Measurements from ENCODE around the gene RASD1.

Gene RASD1

DNA sequence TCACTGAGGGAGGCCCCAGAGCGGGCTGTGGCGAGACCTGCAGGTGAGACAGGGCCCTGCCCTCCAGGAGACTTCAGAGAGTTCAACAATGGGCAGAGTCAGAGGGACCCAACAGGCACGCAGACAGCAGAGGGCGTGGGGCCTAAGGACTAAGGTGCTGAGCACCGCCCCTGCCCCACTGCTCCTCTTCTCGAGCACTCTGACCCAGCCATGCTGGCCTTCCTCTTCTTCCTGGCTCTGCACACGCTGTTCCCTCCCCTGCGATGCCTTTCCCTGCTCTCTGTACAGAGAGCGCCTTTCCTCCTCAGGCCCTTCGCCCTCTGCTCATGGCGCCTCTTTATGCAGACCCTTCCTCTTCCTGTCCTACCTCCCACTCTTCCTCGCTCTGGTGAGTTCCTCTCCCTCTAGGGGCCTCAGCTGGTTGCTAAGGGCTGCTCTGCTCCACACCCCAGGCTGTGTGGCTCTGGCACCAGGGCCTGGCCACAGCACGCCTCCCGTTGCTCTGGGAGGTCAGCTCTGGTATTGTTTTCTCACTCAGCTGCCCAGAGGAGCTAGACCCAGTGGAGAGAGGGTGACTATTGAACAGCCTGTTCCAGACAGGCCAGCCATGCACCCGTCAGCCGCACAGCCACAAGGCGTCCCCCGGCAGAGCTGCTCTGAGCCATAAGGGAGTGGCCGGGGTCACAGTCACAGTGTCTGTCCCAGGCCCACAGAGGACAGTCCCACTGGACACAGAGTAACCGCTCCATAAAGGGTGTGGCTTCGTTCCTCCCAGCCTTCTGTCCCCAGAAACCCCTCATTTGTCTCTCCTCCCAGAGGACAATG lies 13.6 kb upstream of the RASD1 start:
- no peak for DNase-seq

DNA sequence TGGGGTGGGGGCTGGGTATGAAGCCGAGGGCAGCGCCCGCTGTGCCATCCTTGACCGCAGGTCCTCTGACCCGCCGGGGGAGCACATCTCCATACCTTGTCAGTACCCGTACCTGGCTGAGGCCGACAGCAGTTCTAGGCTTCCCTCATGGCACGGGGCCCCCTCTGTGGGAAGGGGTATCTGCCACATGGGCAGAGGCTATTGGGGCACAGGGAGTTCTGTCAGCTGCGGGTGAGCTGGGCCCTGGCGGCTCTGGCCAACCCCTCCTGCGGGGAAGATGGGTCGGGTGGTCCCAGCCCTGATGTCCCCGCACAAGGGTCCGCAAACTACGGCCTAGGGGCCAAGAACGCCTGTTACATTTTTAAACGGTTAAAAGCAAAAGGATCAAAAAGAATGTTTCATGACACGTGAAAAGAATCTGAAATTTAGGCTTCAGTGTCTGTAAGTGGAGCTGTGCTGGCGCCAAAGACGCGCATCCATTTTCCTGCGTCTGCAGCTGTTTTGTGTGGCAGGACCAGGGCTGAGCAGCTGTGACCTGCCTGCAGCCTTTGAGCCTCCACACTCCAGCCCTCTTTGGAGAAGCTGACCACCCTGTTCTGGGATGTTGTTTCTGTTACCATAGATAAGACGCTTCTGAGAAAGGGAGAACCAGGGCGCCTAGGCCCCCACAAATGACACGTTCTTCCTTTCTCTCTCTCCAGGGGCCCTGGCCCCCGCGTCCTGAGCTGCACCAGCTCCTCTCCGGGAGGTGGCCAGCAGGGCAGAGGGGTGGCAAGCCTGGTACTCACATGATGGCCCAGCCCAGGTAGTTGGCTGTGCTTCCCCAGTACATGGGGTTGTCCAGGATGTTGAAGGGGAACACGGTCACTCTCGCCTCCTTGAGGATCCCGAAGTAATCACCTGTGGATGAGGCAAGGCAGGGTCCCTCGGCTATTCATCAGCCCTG lies 12.7 kb upstream of the RASD1 start:
- DNase-seq: no peak

DNA sequence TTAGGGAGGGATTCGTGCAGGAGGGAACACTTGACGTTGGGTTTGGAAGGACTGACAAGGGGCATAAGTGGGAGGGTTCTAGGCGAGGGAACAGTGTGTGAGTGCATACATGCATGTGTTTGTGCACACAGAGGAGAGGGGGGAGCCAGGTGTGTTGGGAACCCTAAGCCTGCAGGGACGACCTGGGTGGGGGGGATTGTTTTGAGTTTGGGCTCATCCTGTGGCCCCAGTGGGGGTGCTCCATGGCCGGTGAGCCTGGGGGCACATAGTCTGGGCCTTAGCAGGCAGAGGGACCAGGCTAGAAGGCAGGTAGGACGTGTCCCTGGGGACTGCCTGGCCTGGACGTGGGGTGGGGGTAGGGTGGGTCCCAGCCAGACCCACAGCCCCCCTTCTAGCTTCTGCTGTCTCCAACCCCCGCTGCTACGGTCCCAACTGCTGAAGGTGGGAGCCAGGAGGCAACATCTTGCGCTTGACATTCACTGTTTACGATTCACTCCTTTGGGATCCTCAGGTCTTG lies 11.9 kb upstream of the RASD1 start:
- DNase-seq: no peak

DNA sequence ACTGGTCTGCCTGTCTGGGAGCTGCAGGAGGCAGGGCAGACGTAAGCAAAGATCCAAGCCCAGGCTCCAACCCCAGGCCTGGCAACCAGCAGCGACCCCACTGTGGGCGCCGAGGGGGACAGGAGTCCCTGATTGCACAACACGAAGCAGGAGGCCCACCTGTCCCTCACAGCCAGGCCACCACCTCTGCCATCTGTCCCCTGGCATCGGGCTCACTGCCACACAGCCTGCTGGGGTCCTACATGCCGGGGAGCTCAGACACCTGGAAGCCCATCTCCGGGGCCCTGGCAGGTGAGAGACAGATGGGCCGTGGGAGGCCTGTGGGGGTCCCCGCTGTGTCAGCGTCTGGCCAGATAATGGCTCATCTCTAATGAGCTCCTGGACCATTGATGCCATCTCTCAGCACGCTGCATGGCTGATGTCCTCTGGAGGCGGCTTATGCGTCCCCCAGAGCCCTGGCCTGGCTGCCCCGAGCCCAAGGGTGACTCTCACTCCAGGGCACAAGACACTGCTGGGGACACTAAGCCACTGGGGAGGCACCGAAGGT lies 11.3 kb upstream of the RASD1 start:
- no peak for DNase-seq

DNA sequence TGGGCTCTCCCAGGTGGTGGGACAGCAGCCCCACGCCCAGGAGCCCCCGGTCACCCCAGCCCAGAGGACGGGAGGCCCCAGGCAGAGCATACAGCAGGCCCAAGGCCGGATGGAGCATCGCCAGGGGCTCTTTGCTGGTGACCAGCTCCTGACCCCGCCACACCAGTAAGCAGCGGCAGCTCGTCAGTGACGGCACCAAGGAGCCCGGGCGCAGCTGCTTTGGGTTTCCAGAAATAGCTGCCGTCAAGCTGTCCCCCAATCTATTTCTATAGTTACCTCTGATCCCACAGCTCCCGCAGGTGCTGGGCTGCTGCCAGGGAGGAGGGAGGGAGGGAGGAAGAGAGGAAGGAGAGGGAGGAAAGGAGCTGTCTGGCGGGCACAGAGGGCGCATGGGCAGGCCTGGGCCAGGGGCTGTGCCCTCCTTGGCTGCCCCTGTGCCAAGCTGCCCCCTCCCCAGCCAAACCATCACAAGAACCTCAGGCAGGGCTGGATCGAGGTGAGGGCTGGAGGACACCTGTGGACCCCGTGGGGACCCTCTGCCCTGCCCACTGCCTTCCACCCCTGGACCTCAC lies 10.8 kb upstream of the RASD1 start:
- DNase-seq: no peak

DNA sequence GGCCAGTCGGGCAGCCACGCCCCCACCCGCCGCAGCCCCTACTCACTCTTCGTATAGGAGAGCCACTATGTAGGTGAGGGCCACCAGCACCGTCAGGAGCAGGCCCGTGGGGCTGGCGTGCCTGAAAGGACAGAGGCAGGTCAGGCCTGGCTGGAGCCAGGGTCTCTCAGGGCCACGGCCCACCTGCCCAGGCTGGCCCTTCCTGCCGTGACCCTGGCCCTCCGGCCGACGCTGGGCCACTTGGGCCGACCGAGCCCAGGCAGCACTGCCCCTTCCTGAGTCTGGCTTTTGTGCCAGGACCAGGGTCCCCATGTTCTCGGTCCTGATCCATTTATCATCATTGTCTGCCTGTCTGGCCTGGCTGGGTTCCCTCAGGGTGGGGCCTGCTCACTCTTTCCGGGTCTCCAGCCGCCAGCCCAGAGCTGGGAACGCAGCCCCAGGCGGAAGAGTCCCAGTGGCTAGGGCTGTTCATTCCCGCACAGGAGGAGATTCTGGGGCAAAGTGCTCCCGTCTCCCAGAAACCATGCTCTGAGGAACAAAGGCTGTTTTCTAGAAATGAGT lies 10.1 kb upstream of the RASD1 start:
- DNase-seq: no peak

DNA sequence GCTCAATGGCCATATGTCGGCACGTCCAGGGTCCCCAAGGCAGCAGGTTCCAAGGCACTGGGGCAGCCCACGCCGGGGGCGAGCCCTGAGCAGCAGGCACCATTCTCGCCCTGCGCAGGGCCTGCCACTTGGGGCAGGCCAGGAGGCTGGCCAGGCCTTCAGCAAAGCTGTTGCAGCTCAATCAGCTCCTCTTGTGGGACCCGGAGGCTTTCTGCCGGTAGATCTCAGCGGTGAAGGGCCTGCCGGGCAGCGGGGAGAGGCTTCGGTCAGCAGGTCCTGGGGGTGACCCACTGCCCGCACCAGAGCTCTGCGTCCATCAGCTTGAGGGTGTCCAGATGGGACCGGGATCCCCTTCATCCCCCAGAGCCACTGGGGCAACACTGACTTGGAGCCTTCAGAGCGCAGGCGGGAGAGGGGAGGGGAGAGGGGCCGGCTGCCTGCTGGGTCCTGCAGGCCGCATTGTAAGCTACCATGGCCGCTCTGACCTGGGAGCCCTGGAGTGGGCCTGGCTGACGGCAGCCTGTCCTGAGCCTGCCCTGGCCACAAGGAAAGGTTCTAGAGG lies 9.5 kb upstream of the RASD1 start:
- DNase-seq: no peak

DNA sequence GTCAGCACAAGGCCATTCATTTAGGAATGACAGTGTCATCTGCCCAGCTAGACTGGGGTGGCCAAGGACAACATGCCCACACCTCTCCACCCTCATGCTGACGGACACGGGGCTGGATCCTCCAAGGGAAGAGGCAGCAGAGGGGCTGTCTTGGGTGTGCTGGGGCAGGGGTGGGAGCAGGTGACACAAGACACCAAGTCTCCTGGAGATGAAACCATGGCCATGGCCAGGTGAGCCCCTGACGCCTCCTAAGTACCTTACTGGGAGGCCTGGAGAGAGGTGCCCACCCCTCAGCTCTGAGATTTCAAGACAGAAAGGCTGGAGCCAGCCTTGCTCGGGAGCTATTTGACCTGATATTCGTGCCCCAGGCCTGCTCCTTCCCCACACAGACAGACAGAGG lies 9.0 kb upstream of the RASD1 start:
- no peak for DNase-seq

DNA sequence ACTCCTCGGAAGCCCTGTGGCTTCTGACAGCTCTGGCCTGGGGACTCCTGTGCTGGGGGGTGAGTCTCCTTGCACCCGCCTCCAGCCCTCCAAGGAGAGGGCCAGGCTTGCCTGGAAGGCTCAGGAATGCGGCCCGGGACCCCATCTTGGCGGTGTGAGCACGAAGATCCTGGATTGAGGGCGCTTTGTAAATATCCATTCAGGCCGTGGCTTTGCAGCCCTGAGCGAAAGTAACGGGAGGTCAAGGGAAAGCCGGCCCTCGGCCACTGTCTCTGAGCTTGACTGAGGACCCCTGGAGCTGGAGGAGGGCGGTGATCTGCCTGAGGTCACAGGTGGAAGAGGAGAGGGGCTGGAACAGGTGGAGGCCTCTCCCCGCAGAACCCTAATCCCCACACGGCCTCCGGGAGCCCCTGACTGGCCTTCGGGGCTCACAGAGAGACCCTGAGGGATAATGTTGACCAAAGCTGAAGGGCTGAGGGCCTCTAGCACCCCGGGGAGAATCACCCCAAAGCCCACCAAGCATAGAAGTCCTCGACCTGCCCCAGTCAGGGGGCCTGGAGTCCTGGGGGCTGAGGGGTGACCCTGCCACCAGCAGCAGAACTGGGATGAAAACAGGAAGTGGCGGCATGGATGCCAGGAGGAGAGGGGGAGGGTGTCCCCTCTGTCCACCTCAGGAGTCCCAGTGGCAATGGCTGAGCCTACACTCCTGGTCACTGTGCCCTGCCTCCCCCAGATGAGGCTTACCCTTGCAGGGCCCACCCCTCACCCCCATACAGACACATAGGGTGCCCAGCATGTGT lies 8.3 kb upstream of the RASD1 start:
- DNase-seq: no peak

DNA sequence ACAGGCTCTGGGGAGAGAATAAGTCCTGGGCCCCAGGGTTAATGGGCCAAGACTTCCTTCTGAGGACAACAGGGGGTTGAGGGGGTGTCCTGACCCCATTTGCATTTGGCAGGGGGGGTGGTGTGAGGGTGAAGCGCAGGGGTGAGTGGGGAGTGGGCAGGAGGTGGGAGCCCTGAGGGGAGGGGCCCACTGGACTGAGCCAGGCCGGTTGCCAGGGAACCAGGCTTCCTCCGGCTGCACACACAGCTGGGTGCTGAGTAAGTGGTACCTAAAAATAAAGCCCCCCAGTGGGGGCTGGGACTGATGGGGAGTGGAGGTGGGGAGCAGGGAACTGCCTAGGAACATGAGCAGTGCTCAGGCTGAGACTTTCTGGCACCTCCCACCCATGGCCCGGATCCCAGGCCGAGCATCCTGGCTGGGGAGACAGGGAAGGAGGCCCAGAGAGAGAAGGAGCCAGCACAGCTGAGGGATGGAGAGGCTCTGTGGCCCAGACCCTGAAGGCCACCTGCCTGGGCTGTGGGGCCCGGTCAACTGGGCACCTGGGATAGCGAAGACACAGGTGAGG lies 7.5 kb upstream of the RASD1 start:
- no peak for DNase-seq

DNA sequence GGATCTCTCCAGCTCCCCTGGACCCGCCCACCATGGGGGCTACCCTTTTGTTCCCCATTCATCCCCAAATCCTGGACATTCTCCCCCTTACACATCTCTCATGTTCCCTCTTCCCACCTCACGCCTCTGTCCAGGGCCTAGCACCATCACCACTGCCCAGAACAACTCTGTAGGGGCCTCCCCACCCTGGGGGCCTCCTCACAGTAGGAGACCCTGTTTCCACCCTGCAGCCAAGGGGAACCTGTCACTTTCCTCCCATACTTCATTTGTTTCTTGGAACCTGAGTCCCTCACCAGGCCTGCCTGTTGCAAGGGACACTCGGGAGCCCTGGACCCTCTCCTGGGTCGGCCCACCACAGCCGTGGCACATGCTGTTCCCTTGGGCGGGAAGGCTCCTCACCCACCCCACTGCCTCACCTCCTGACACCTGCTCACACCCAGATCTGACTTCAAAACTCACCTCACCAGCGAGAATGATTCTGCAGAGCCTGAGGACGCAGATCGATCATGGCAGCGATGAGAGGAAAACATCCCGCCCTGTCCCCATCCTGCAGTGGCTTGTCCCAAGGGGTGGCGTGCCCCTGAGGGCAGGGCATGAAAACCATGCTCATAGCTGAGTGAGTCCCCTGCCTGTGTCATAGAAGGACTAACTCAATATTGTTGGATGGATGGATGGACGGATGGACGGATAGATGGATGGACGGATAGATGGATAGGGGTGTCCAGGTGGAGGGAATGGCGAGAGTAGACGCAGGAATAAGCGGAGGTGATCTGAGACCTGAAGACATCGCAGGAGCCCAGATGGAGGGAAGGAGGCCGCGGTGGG lies 6.8 kb upstream of the RASD1 start:
- no peak for DNase-seq

DNA sequence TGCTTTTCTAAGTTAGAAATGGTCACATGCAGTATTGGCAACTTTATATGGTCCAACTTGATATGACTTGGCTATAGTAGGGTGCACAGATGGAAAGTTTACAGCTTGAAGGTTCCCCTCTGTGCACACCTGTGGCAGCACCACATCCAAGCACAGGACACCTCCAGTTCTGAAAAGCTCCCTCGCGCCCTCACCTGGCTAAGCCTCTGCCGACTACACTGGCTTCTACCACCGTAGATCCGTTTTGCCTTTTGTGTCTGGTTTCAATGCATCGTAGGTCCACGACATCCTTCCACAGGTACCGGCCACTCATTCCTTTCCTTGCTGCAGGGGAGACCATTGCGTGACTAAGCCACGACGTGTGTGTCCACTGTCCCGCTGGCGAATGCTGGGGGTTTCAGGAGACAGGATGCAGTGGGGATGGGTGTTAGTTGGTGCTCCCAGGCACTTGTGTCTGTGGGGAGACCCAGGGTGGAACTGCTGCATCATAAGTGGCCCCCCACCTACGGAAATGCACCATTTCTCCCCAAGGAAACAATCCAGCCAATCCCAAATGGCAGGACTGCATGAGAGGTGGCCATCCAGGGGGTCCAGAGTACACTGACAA lies 4.9 kb upstream of the RASD1 start:
- DNase-seq: no peak

DNA sequence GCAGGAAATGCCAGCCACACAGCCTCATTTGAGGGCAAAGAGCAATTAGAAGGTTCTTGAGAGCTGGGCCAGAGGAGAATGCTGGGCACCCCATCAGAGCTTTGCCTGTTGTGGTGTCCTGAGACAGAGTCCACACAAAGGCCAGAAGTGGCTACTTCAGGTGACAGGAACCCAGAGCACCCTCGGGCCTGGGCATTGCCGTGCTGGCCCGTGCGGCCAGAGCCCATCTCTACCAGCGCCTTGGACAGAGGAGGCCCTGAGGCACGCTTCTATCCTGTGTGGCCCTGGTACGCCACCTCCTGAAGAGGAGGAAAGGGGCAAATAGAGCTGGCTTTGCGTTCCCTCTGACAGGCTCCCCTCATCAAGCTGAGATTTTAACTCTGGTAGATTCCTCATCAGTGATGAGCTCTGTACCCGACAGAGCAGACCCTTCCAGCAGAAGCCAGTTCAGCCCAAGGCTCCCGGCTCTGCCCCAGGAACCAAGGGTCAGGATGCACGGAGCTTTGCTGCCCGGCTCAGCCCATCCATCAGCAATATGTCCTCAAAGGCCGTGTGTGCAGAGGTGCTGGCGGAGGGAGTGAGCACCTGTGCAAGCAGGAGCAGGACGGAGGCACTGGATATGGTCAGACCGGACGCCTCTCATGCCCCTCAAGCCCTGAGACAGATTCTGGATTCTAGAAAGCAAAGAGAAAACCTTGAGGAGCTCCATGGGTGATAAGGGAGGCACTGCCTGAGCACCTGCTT lies 3.4 kb upstream of the RASD1 start:
- no peak for DNase-seq

DNA sequence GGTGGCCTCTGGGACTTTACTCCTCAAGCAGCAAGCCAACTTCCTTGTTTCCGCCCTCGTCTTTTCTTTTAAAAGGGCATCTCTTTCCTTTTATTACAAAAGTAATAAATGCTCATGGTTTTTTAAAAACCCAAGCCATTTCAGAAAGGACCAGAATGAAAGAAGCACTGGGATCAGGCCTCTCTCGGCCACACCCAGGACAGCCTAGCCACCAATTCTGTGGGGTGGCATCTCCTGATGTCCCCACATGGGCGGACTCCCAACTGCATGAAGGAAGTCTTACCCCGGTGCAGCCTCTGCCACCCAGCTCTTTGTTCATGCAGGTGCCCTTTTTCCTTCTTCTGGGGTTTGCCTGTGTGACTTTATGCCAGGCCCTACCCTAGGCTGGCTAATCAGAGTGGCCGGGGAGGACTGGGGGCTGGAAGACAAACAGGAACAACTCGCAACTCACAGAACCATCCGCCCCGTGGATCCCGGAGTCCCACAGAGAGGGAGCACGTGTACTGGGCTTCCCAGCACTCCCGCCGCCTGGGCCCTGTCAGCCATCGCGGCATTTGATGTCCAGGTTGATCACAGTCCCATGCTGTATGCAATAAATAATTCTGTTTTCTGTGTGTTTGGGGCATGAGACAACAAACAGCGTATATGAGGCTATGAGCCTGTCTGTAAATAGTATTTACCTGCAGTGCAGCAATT lies 2.6 kb upstream of the RASD1 start:
- DNase-seq: no peak

DNA sequence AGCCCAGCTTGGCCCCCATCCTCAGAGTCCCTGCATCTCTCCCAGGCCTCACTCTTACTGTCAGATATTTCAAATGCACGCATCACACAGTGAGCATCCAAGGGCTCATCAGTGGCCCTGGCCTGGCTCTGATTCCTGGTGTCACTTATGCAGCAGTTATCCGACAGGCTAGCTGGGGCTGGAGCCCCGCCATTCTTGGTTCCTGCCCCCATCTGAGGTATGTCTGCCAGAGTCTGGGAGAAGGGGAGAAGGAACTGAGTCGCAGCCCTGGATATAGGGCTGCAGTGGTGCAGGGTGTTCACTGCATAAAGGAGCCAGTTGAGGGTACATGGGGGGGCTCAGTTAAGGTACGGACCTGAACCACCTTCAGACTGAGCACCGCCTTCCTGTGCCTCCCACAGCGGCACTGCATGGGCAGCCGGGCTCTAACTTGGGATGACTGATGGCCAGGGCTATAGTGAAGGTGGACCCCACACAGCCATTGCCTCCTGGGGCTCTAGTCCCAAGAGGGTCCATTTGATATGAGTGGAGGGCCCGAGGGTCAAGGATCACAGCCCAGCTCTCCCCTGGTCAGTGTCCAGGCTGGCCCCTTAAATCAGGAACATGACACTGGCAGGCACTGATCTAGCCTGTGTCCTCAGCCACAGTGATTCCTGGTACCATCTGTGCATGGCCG lies 1.8 kb upstream of the RASD1 start:
- DNase-seq: no peak

DNA sequence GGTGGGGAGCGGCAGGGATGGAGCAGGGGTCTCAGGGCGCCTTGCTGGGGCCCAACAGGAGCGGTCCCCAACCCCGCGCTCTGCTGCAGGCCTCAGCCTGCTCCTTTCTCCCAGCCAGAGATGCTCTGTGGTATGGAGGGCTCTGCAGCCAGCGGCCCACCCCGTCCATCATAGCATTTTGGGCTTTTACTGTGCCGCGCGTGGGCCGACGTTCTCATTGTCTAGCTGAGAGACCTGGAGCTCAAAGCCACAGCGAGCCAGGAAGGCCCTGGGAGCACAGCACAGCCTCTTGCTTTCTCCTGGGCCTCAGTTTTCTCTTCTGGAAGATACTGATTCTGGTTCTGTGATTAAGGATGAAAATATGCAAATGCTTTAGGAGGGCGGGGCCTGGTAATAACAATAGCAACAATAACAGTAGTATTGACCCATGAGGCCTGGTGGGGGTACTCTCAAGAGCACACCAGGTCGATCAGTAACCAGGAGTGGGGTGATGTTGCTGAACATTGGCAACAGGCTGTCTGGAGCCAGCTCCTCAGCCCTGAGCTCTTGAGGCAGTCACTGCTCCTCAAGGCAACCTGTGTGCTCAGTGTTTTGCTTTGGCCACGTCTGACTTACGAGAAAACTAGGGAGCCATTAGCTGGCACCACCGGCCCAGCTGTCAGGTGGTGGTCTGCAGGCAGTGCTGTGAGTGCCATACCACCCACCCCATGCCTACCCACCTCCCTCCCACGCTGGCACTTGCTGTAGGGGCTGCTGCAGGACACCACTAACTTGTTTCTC lies 1.1 kb upstream of the RASD1 start:
- DNase-seq: no peak

Measured in activated CD4-positive, alpha-beta T cell treated with anti-CD3 and anti-CD28 coated beads for 48 hours (primary cell).